Esophagus squamous epithelium (tissue), 5 donors: ENCODE measurements around the gene FABP6. TPM values are rescaled to one million over a fixed set of nuclear protein-coding genes. Genes with fewer than 3 reads are reported as not detected.

ENCODE experiments used
- DNase-seq: peaks from one replicate; lab custom pipeline; 2025; lab: John Stamatoyannopoulos, UW
- H3K27ac ChIP-seq, 4 donors: fragments of 200-600 bp; sonication (generic); one replicate each; pipeline ENCODE4 v1.5.1; 2016 to 2019; ENCODE audit warnings: mild to moderate bottlenecking in 1 of 4
- H3K27me3 ChIP-seq, 4 donors: fragments of 200-600 bp; sonication (generic); 1 replicate in 3 of 4; 2 replicates in 1 of 4; pipeline versions ENCODE4 v1.5.1 to v1.6.0; 2017 to 2021; ENCODE audit warnings: antibody characterized with exemption in 1 of 4
- H3K36me3 ChIP-seq, 3 donors: fragments of 200-600 bp; sonication (generic); one replicate each; pipeline ENCODE4 v1.5.1; 2016 to 2019
- H3K4me1 ChIP-seq, 3 donors: fragments of 200-600 bp; sonication (generic); one replicate each; pipeline ENCODE4 v1.5.1; 2017 to 2019
- H3K4me3 ChIP-seq, 4 donors: fragments of 200-600 bp; sonication (generic); 1 replicate in 3 of 4; 2 replicates in 1 of 4; pipeline ENCODE4 v1.5.1; 2016 to 2019; ENCODE audit warnings: mild to moderate bottlenecking in 2 of 4, moderate library complexity in 1 of 4
- H3K9me3 ChIP-seq, 3 donors: fragments of 200-600 bp; sonication (generic); one replicate each; pipeline ENCODE4 v1.5.1; 2016 to 2019
- POLR2A ChIP-seq, 4 donors: fragments of 450-650 bp; IDR thresholded peaks; one replicate each; pipeline ENCODE4 v1.6.1; 2017; ENCODE audit warnings: antibody characterized with exemption in 4 of 4, mild to moderate bottlenecking in 4 of 4, moderate library complexity in 3 of 4
- WGBS, 2 donors: methylation state at CpG; one replicate each; pipeline ENCODE4 v1.1.5; 2018; 5-methylcytosine and 5-hydroxymethylcytosine counted together
- intact Hi-C: fragments of 100-400 bp; cut with DNase I; formaldehyde crosslinking; loops from one replicate; pipeline ENCODE4 v1.15.0; 2022
- total RNA-seq, 4 donors: library from RNA; depleted of rRNA; stranded (reverse); fragments of >200 nt; gene quantifications; one replicate each; pipeline ENCODE4 v1.1.0, GENCODE V29; 2016
- TF ChIP-seq, protein P1 (sequence below), 6 experiments: fragments of 450-650 bp in 4 of 6; fragments of 200-600 bp in 2 of 6; sonication (generic) in 2 of 6; IDR thresholded peaks; one replicate each; pipeline ENCODE4 v1.5.1; 2016 to 2019; ENCODE audit warnings: antibody characterized with exemption in 6 of 6, mild to moderate bottlenecking in 4 of 6, moderate library complexity in 4 of 6
- donor health status: DM: yes; HTN: yes; CAD: no.

FABP6 gene
- total RNA-seq, 4 donors from 2014 or later = 7.2 TPM; not detected in 3

DNA sequence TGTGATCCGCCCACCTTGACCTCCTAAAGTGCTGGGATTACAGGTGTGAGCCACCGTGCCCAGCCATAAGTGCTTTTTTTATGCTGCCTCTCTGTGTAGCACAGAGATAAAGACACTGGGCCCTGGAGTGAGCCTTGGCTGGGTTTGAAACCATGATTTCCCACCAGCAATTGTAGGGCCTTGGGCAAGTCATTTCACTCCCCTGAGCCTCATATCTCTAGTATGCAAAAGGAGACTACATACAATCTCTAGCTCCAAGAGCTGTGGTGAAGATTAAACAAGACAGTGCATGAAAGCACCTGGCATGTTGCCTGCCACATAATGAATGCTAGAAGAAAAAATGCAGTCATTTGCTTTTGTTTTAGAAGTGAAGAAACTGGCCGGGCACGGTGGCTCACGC lies 3.9 kb downstream of the FABP6 start:
- Histone ChIP-seq H3K4me1 (peaks cover 3 to 44% (median 4%) of the 10 kb centered on the region in 3 donors), H3K36me3 (no peaks in the 10 kb centered on the region), H3K27ac (no peak overlapping the region), H3K4me3 (no peak overlapping the region), H3K9me3 (no peaks in the 10 kb centered on the region), H3K27me3 (no peaks in the 10 kb centered on the region)
- intact Hi-C loops = no loop called here
- 43 to 78% methylated on average over 4 to 5 of the region's 5 CpGs for WGBS, 2 donors
- no peak for TF ChIP-seq POLR2A (IDR thresholded peaks at IDR 0.05)
- TF ChIP-seq, protein P1, sequence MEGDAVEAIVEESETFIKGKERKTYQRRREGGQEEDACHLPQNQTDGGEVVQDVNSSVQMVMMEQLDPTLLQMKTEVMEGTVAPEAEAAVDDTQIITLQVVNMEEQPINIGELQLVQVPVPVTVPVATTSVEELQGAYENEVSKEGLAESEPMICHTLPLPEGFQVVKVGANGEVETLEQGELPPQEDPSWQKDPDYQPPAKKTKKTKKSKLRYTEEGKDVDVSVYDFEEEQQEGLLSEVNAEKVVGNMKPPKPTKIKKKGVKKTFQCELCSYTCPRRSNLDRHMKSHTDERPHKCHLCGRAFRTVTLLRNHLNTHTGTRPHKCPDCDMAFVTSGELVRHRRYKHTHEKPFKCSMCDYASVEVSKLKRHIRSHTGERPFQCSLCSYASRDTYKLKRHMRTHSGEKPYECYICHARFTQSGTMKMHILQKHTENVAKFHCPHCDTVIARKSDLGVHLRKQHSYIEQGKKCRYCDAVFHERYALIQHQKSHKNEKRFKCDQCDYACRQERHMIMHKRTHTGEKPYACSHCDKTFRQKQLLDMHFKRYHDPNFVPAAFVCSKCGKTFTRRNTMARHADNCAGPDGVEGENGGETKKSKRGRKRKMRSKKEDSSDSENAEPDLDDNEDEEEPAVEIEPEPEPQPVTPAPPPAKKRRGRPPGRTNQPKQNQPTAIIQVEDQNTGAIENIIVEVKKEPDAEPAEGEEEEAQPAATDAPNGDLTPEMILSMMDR (IDR thresholded peaks at IDR 0.05) = no peak
- DNase-seq = no peak

DNA sequence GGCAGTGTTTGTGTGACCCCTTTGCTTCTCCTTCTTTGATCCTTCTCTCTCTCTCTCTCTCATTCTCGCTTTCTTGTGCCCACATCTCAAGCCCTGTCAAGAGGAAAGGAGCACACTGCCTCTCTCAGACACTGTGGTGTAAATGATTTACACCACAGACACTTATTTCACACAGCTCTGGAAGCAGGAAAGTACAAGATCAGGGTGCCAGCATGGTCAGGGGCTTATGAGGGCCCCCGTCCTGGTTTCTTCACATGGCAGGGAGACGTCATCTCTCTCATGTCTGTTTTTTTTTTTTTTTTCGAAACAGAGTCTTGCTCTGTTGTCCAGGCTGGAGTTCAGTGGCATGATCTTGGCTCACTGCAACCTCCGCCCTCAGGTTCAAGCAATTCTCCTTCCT lies 6.4 kb downstream of the FABP6 start:
- H3K9me3 ChIP-seq = no peaks in the 10 kb centered on the region
- no peak for DNase-seq
- 79 to 87% methylated on average over 3 to 5 of the region's 5 CpGs for WGBS, 2 donors
- H3K27me3 ChIP-seq = no peaks in the 10 kb centered on the region
- H3K4me3 ChIP-seq = no peak overlapping the region
- no peaks in the 10 kb centered on the region for H3K36me3 ChIP-seq
- H3K4me1 ChIP-seq = peaks cover 3 to 30% (median 4%) of the 10 kb centered on the region in 3 donors
- TF ChIP-seq POLR2A (IDR thresholded peaks at IDR 0.05) = no peak
- TF ChIP-seq, protein P1 (IDR thresholded peaks at IDR 0.05) = no peak
- intact Hi-C loops = no loop called here
- no peak overlapping the region for H3K27ac ChIP-seq

DNA sequence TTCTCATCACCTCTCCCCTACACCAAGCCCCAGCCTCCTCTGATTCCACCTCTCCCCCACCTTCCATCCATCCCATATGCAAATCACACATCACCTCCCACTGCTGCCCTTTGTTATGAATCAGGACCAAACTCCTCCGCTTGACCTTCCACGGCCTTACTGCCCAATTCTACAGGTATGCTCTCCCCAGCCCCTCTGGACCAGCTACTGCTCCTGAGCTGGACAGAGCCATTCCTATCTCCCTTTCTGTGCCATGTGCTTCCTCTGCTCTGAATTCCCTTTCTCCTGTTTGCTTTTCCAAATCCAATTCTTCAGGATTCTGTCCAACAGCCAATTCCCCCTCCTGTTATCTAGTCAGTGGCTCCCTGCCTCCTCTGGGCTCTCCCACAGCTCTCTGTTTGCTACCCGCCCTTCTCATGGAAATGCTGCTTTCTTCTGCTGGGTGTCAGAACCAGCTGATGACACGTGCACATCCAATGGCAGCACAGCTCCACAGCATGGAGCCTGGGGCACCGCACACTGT lies 8.3 kb downstream of the FABP6 start:
- Histone ChIP-seq H3K9me3 (no peaks in the 10 kb centered on the region), H3K4me3 (no peak overlapping the region), H3K27ac (no peak overlapping the region), H3K36me3 (no peaks in the 10 kb centered on the region), H3K27me3 (no peaks in the 10 kb centered on the region), H3K4me1 (peaks cover 0 to 11% (median 0%) of the 10 kb centered on the region in 3 donors)
- intact Hi-C loops = no loop called here
- 80 to 81% methylated on average over 4 to 5 of the region's 5 CpGs for WGBS, 2 donors
- TF ChIP-seq POLR2A (IDR thresholded peaks at IDR 0.05) = no peak
- TF ChIP-seq, protein P1 (IDR thresholded peaks at IDR 0.05) = no peak
- DNase-seq = no peak

DNA sequence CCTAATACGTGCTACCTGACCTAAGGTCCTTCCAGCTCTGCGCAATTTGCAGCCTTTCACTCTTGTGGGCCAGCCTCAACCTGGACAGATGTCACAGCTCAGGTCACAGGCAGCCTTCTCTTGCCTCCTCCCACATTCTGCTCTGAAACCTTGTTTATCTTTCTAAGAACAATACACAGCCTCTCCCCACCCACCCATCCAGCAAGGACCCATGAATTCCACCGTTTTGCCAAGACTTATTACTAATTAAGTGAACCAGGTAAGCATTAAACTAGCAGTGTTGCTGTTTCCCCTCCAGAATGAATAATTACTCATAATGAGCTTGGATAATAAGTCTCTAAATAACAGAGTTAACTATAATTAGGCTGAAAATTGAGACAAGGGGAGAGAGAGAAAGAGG lies 11.0 kb downstream of the FABP6 start:
- Histone ChIP-seq H3K4me3 (no peak overlapping the region), H3K27me3 (no peaks in the 10 kb centered on the region), H3K4me1 (no peaks in the 10 kb centered on the region), H3K27ac (no peak overlapping the region), H3K36me3 (no peaks in the 10 kb centered on the region), H3K9me3 (no peaks in the 10 kb centered on the region)
- intact Hi-C loops = no loop called here
- 30 to 42% methylated on average over 3 of the region's 3 CpGs for WGBS, 2 donors
- DNase-seq = no peak
- TF ChIP-seq, protein P1 (IDR thresholded peaks at IDR 0.05) = no peak
- TF ChIP-seq POLR2A (IDR thresholded peaks at IDR 0.05) = no peak

DNA sequence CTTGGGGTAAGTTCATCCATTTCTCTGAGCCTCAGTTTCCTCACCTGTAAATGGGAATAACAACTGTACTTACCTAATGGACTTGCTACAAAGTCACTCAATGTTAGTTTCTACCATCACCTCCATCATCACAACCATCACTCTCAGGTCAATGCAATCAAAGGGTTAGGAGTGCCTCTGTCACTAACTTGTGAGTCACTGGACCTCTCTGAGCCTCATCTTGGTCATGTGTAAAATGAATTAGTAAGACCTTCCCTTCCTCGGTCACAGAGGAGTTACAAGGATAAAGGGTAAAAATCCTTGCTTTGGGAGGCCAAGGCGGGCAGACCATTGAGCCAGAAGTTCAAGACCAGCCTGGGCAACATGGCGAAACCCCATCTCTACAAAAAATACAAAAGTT lies 12.8 kb downstream of the FABP6 start:
- no peak overlapping the region for H3K4me3 ChIP-seq
- 33 to 61% methylated on average over 3 of the region's 3 CpGs for WGBS, 2 donors
- H3K36me3 ChIP-seq = no peaks in the 10 kb centered on the region
- DNase-seq = no peak
- no peaks in the 10 kb centered on the region for H3K4me1 ChIP-seq
- no peaks in the 10 kb centered on the region for H3K27me3 ChIP-seq
- no peak overlapping the region for H3K27ac ChIP-seq
- TF ChIP-seq, protein P1 (IDR thresholded peaks at IDR 0.05) = no peak
- TF ChIP-seq POLR2A (IDR thresholded peaks at IDR 0.05) = no peak
- H3K9me3 ChIP-seq = no peaks in the 10 kb centered on the region
- intact Hi-C loops = no loop called here
